Putamen (tissue), 1 donor: ENCODE results near the gene TRERF1.
A peak's percentile ranks its signal among the peaks of the same experiment; 100 is the strongest.

Experiments
- DNase-seq: peaks from one replicate; pipeline ENCODE4 v3.0.0-alpha.2; 2016; ENCODE audit warnings: low spot score

The TRERF1 gene

GRCh38 chr6:42190554-42191183 is 261.1 kb downstream of the TRERF1 start:
- DNase-seq: no peak

- no peak for DNase-seq
These were observed 263.3 kb downstream of the TRERF1 start for GRCh38 chr6:42188406-42188805.

- no peak for DNase-seq
These were observed 266.1 kb downstream of the TRERF1 start for GRCh38 chr6:42185597-42185996.

- DNase-seq: no peak
These were observed 267.3 kb downstream of the TRERF1 start for GRCh38 chr6:42184475-42184874.

- no peak for DNase-seq
These were observed 269.6 kb downstream of the TRERF1 start for GRCh38 chr6:42182101-42182500.

GRCh38 chr6:42179945-42180313 is 271.8 kb downstream of the TRERF1 start:
- DNase-seq: no peak

GRCh38 chr6:42179261-42179944 is 272.3 kb downstream of the TRERF1 start:
- no peak for DNase-seq

- peak; percentile 17 for DNase-seq
These were observed 274.0 kb downstream of the TRERF1 start for GRCh38 chr6:42177514-42178364.

GRCh38 chr6:42176981-42177380 is 274.7 kb downstream of the TRERF1 start:
- no peak for DNase-seq

- DNase-seq: no peak
These were observed 275.9 kb downstream of the TRERF1 start for GRCh38 chr6:42175860-42176259.
